Small intestine (tissue), 7 donors: Measurements from ENCODE around the gene PACSIN2. TPM values are rescaled to one million over a fixed set of nuclear protein-coding genes. Genes with fewer than 3 reads are reported as not detected.
"Not testable (repeated sequence)": the region's sequence is repeated elsewhere in the genome, so short reads cannot be mapped to it uniquely, and the experiment has no call there.

ENCODE experiments used
- DNase-seq, 2 donors: peaks; one replicate each; pipeline versions ENCODE4 v3.0.0 to v3.0.0-alpha.2; 2013
- FAIRE-seq: peaks from 2 replicates; lab custom pipeline; 2012; peaks lifted over from hg19 to GRCh38; lab: Jason Lieb, UNC
- H3K27ac ChIP-seq, 3 donors: one replicate each; pipeline ENCODE4 v1.5.1; 2013; ENCODE audit warnings: low read length in 2 of 3, mild to moderate bottlenecking in 2 of 3, control low read depth in 1 of 3, inconsistent platforms in 1 of 3, low read depth in 1 of 3, moderate library complexity in 1 of 3
- H3K27me3 ChIP-seq, 3 donors: one replicate each; pipeline ENCODE4 v1.6.1; 2013; ENCODE audit warnings: low read length in 3 of 3, inconsistent platforms in 1 of 3; ENCODE audit not compliant: control insufficient read depth in 3 of 3, insufficient read depth in 3 of 3
- H3K36me3 ChIP-seq, 3 donors: one replicate each; pipeline ENCODE4 v1.6.1; 2013; ENCODE audit warnings: low read length in 3 of 3, inconsistent platforms in 1 of 3, low read depth in 1 of 3, mild to moderate bottlenecking in 1 of 3, moderate library complexity in 1 of 3; ENCODE audit not compliant: control insufficient read depth in 3 of 3, insufficient read depth in 2 of 3
- H3K4me1 ChIP-seq, 3 donors: one replicate each; pipeline ENCODE4 v1.6.1; 2013; ENCODE audit warnings: low read length in 2 of 3, inconsistent platforms in 1 of 3, low read depth in 1 of 3, mild to moderate bottlenecking in 1 of 3, moderate library complexity in 1 of 3; ENCODE audit not compliant: control insufficient read depth in 3 of 3, insufficient read depth in 2 of 3
- H3K4me3 ChIP-seq, 3 donors: one replicate each; pipeline ENCODE4 v1.5.1; 2013; ENCODE audit warnings: low read length in 3 of 3, control low read depth in 1 of 3, inconsistent platforms in 1 of 3, low read depth in 1 of 3, mild to moderate bottlenecking in 1 of 3, moderate library complexity in 1 of 3
- H3K9me3 ChIP-seq, 2 donors: one replicate each; pipeline ENCODE4 v1.6.1; 2013; ENCODE audit warnings: low read depth in 1 of 2, low read length in 1 of 2; ENCODE audit not compliant: control insufficient read depth in 2 of 2, insufficient read depth in 1 of 2
- WGBS, 3 donors: extraction: QIAGEN DNeasy Blood & Tissue Kit; methylation state at CpG; one replicate each; pipeline ENCODE4 v1.1.7; 2013; 5-methylcytosine and 5-hydroxymethylcytosine counted together
- polyA plus RNA-seq, 4 donors: library from polyadenylated mRNA; stranded (reverse) in 3 of 4; unstranded in 1 of 4; fragments of 200-250 nt in 3 of 4; fragments of 120-200 nt in 1 of 4; gene quantifications; one replicate each; pipeline versions ENCODE4 v1.2.1 to v1.2.3, GENCODE V29; 2013
- donor health status: healthy with polysubstance abuse.
- donor health status: control.
- donor health status: control.
- donor health status: Bipolar disorder and iron deficiency.
- donor health status: healthy.

The PACSIN2 gene
- polyA plus RNA-seq, 4 donors = 28.9 to 53.3 (median 45.2) TPM

GRCh38 chr22:42942351-42942750 lies 72.6 kb downstream of the PACSIN2 start:
- no peak for DNase-seq
- H3K36me3 ChIP-seq = peaks cover 0 to 36% (median 0%) of the 10 kb centered on the region in 3 donors
- no peak overlapping the region for H3K4me3 ChIP-seq
- no peak overlapping the region for H3K27ac ChIP-seq
- peaks cover 13 to 29% (median 20%) of the 10 kb centered on the region in 3 donors for H3K4me1 ChIP-seq
- no peaks in the 10 kb centered on the region for H3K27me3 ChIP-seq
- FAIRE-seq = no peak
- no peaks in the 10 kb centered on the region for H3K9me3 ChIP-seq
- 67 to 81% (median 69%) methylated on average over 2 of the region's 2 CpGs for WGBS, 3 donors

GRCh38 chr22:42939941-42940653 lies 74.9 kb downstream of the PACSIN2 start:
- peaks cover 8 to 29% (median 25%) of the 10 kb centered on the region in 3 donors for H3K4me1 ChIP-seq
- H3K36me3 ChIP-seq = peaks cover 0 to 27% (median 0%) of the 10 kb centered on the region in 3 donors
- DNase-seq (peak; percentile 76 to 86), FAIRE-seq (no peak)
- peak overlapping the region; percentile 46 to 88 (median 67) for H3K27ac ChIP-seq
- 24 to 48% (median 33%) methylated on average over 12 of the region's 12 CpGs for WGBS, 3 donors
- no peaks in the 10 kb centered on the region for H3K27me3 ChIP-seq
- H3K4me3 ChIP-seq = no peak overlapping the region
- H3K9me3 ChIP-seq = no peaks in the 10 kb centered on the region

DNA sequence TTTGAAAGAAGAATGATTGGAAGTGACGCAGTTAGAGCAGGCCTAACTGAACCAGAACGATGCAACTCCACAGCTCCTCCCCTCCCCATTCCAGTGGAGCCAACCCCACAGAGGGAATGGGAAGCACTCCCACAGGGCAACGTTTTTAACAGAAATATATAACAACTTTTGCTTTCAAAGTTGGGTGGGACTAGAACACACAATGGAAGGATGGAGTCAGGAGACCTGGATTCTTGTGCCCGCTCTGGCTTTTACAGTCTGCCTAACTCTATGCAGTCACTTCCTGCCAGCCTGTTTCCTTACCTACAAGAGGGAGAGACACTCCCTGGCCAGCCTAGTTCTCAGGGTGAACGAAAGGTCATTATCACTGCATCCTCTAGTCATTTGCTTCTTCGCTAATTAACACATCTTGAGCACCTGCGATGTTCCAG lies 75.5 kb downstream of the PACSIN2 start:
- Histone ChIP-seq H3K27me3 (no peaks in the 10 kb centered on the region), H3K9me3 (no peaks in the 10 kb centered on the region), H3K4me1 (peaks cover 8 to 31% (median 27%) of the 10 kb centered on the region in 3 donors), H3K27ac (peak overlapping the region; percentile 45 to 88 (median 67)), H3K4me3 (no peak overlapping the region), H3K36me3 (peaks cover 0 to 27% (median 0%) of the 10 kb centered on the region in 3 donors)
- FAIRE-seq = no peak
- no peak for DNase-seq
- 42 to 50% (median 44%) methylated on average over 7 of the region's 7 CpGs for WGBS, 3 donors

DNA sequence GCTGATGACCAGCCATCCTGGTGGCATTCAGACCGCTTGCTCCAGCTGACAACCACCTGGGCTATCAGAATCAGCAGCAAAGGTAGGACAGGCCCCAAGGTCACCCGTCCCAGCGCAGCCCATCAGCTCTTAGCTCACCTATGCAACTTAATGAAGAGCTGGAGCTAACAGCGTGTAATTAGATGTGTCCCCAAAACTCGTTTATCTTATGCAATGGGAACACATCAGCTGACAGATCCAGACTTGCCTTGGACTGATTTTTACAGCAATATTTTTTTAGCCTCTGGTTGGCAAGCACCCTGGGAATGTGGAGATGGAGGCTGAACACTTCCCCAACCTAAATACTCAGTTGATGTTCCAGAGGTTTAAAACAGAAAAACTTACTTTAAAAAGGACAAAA lies 76.0 kb downstream of the PACSIN2 start:
- Histone ChIP-seq H3K27ac (peak overlapping the region in 2 of 3 donors; percentile 45 to 88), H3K9me3 (no peaks in the 10 kb centered on the region), H3K27me3 (no peaks in the 10 kb centered on the region), H3K4me3 (no peak overlapping the region), H3K36me3 (peaks cover 0 to 28% (median 0%) of the 10 kb centered on the region in 3 donors), H3K4me1 (peaks cover 8 to 34% (median 32%) of the 10 kb centered on the region in 3 donors)
- FAIRE-seq (no peak), DNase-seq (no peak)
- 76 to 82% (median 81%) methylated on average over 5 of the region's 5 CpGs for WGBS, 3 donors

DNA sequence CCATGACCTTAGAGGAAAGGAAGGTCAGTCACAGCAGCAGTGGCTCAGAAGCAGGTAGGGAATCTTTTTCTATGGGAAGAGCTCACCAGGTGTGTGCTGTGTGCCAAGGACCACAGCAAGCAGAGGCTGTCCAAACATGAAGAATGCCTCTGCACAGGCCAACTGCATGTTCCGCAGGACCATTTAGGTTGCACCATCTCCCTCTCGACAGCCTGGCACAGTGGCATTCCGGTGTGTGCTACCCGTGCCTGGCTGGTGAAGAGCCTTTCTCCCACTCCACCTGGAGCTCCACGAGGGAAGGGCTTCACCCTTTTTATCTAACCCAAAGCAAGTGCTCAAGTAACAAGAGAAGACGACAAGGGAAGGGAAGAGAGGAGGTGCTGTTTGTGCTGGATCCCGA lies 76.5 kb downstream of the PACSIN2 start:
- DNase-seq = no peak
- WGBS, 3 donors = 84 to 89% (median 86%) methylated on average over 7 of the region's 7 CpGs
- peaks cover 8 to 36% (median 34%) of the 10 kb centered on the region in 3 donors for H3K4me1 ChIP-seq
- no peaks in the 10 kb centered on the region for H3K9me3 ChIP-seq
- H3K36me3 ChIP-seq = peaks cover 0 to 26% (median 0%) of the 10 kb centered on the region in 3 donors
- H3K4me3 ChIP-seq = no peak overlapping the region
- FAIRE-seq = no peak
- no peaks in the 10 kb centered on the region for H3K27me3 ChIP-seq
- peak overlapping the region in 1 of 3 donors; percentile 88 for H3K27ac ChIP-seq

DNA sequence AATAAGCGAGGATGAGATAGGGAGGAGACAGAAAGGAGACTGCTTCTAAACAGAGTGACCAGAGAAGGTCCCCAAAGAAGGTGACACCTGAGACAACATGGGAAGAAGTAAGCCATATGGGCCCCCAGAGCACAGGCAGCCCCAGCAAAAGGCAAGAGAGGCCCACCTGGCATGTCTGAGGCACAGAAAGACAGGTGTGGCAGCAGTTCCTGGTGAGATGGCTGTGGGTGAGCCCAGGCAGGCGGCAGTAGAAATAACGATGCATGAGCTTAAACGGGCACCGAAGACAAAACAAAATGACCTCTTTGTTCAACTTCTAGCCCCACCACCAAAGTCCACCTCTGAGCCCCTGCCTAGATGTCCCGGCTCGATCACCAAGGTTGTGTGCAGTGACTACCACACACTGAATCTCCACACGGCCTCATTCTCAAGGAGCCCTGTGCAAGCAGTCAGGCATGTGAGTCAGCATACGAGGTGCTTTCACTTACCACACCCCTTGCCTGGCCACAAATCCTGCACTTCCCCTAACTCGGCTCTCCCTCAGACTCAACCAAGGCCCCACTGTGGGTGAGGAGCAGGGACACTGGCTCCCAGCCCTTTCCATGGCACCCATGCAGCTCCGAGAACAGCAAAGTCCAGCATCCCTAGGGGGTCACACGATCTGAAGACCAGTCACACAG lies 77.6 kb downstream of the PACSIN2 start:
- WGBS, 3 donors = 29 to 43% (median 32%) methylated on average over 12 of the region's 12 CpGs
- Histone ChIP-seq H3K36me3 (peaks cover 0 to 26% (median 0%) of the 10 kb centered on the region in 3 donors), H3K27ac (peak overlapping the region in 2 of 3 donors; percentile 43 to 81), H3K4me1 (peaks cover 8 to 39% (median 36%) of the 10 kb centered on the region in 3 donors), H3K4me3 (no peak overlapping the region), H3K27me3 (no peaks in the 10 kb centered on the region), H3K9me3 (no peaks in the 10 kb centered on the region)
- FAIRE-seq = no peak
- peak; percentile 62 to 77 for DNase-seq

DNA sequence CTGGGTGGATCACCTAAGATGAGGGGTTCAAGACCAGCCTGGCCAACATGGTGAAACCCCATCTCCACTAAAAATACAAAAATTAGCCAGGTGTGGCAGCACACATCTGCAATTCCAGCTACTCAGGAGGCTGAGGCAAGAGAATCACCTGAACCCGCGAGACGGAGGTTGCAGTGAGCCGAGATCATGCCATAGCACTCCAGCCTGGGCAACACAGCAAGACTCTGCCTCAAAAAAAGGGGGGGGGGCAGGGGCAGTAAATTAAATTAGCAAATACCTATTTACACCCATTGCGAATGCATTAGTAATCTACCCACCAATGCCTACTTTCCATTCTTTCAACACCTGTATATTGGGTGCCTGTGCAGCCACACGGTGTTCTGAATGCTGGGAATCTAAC lies 78.3 kb downstream of the PACSIN2 start:
- H3K27ac ChIP-seq = peak overlapping the region in 2 of 3 donors; percentile 43 to 81
- H3K36me3 ChIP-seq = peaks cover 0 to 29% (median 0%) of the 10 kb centered on the region in 3 donors
- not testable (repeated sequence) for DNase-seq, H3K9me3 ChIP-seq, H3K27me3 ChIP-seq, H3K4me3 ChIP-seq, FAIRE-seq
- H3K4me1 ChIP-seq = peaks cover 8 to 39% (median 36%) of the 10 kb centered on the region in 3 donors
- WGBS, 3 donors = 86 to 92% (median 89%) methylated on average over 6 of the region's 6 CpGs

DNA sequence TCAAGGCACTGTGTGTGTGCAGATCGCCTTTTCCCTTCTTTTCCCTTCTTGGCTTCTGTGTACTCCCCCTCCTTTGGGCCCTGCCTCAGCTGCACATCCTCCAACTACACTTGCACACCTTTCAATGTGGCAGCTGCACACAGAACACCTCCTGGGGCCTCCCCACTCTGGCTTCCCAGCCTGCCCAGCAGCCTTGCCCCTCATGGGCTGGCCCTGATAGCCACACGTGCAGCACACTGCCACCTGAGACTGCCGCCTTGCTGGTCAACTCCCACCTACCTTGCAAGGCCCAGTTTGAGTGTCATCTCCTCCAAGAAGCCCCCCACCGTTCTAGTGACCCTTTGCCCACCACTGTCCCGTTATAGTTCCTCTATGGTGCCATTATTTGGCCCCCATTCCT lies 80.6 kb downstream of the PACSIN2 start:
- FAIRE-seq (no peak), DNase-seq (no peak)
- 77 to 87% (median 83%) methylated on average over 5 of the region's 5 CpGs for WGBS, 3 donors
- H3K36me3 ChIP-seq = peaks cover 0 to 34% (median 0%) of the 10 kb centered on the region in 3 donors
- no peaks in the 10 kb centered on the region for H3K27me3 ChIP-seq
- H3K27ac ChIP-seq = peak overlapping the region; percentile 54 to 92 (median 76)
- no peak overlapping the region for H3K4me3 ChIP-seq
- H3K9me3 ChIP-seq = no peaks in the 10 kb centered on the region
- H3K4me1 ChIP-seq = peaks cover 3 to 41% (median 36%) of the 10 kb centered on the region in 3 donors
